IPS-18c (cell line): ENCODE data around the gene PIGZ.

Experiments used
- H3K4me3 ChIP-seq: 2 replicates; pipeline ENCODE4 v1.7.0; 2013; ENCODE audit warnings: low read depth, mild to moderate bottlenecking, low read length, moderate library complexity; ENCODE audit not compliant: insufficient read depth
- H3K9me3 ChIP-seq: one replicate; pipeline ENCODE4 v1.6.1; 2013; ENCODE audit warnings: mild to moderate bottlenecking, low read length, moderate library complexity; ENCODE audit not compliant: control insufficient read depth, insufficient read depth

Gene PIGZ

DNA sequence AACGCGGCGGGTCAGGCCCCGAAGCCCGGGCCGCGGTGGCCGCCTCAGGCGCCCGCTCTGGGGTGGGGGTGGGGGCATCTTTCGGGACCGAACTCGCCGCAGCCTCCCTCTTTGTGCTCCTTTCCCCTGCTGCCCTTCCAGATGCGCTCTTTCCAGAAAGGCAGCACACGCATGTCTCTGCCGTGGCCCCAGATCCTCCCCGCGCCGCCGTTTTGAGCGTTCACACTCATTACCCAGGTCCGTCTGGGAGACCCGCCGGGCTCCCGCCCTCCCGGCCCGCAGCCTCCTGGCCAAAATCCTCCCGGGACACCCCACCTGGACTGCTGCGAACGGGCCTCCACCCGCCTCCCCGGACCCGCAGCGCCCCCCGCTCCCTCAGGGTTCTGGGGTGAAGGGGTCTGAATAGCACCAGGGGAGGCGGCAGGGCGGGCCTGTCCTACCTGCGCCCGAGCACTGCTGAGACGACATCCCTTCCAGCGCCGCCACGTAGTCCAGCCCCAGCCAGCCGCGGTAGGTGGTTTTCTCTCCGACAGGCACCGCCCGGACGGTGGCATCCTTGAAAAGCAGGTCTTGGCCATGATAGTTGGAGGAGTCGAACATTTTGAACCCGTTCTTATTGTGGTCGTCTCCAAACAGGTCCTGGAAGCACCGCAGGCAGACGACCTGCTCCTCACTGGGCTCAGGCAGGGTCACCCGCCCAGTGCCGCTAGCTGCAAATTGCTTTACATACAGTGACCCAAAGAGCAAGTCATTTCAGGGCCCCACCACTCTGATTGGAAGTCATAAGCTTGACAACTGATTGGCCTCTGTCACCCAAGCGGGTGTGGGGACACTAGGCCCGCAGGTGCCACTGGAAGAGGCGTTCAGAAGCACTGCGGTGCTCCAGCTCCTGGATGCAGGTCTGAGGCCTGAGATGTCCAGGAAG, 35.1 kb upstream of the PIGZ start:
- peak overlapping the region; percentile 50; the same call in 1 of the 2 replicates for H3K4me3 ChIP-seq
- H3K9me3 ChIP-seq = no peaks in the 10 kb centered on the region

DNA sequence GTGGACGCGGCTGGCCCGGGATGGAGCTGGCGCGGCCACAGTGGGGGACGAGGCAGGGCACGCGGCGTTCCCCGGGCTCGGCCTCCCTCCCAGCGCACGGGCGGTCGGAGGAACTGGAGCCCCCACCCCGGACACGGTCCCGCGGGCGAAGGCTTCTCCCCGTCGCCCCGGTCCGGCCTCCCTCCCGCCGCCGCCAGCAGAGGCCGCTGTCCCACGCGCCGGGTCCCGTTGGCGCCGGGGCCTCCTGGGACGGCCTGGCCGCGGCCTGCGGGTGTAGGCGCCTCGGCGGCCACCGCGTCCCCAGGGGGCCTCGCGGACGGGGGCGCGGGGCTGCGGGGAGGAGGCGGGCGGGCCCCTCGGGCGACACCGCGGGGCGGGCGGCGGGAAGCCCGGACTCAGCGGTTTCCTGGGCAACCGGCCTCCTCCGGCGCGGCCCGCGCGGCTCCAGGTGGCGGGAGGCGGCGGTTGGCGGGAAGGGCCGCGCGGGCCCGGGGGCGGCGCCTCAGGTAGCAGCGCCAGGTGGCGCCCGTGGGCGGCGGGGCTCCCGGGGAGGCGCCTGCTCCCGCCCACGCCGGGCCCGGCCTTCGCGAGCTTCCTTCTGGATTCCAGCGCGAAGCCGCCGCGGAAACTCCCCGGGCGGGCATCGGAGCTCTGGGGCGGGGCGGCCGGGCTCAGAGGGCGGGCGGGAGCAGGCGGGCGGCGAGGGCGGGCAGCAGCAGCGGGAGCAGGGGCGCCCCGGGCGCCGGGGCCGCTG, 34.2 kb upstream of the PIGZ start:
- H3K9me3 ChIP-seq = no peaks in the 10 kb centered on the region
- H3K4me3 ChIP-seq = peak overlapping the region; percentile 50; the same call in 1 of the 2 replicates

DNA sequence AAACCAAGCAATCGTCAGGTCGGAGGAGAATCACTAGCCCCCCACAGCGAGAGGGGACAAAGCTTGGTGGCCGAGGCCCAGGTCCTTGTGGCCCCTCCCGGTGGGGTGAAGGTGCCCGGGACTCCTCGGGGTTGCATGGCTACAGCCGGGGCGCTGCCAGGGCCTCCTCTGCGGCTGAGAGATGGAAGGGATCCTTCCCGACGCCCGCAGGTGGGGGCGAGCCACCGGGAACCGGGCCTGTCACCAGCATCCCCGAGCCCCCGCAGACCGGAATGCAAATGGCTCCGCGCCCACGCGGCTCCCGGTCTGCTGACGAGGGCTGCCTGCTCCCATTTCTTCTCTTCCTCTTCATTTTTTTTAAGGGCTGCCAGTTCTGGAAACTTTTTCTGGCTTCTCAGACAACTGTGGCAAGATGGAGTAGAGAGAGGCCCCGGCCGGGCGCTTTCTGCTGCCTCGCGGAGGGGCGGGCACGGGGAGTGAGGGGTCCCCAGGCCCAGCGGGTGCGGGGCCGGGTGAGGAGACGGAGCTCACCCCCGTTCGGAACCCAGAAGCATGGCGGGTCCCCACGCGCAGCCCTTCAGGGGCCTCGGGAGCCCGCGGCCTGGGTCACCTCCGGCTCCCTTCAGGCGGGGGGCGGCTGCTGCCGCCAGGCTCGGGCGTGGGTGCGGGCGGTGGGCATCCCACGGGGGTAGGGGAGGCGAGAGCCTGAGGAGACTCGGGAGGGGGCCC, 33.5 kb upstream of the PIGZ start:
- Histone ChIP-seq H3K9me3 (no peaks in the 10 kb centered on the region), H3K4me3 (peak overlapping the region; percentile 41; the same call in 1 of the 2 replicates)

DNA sequence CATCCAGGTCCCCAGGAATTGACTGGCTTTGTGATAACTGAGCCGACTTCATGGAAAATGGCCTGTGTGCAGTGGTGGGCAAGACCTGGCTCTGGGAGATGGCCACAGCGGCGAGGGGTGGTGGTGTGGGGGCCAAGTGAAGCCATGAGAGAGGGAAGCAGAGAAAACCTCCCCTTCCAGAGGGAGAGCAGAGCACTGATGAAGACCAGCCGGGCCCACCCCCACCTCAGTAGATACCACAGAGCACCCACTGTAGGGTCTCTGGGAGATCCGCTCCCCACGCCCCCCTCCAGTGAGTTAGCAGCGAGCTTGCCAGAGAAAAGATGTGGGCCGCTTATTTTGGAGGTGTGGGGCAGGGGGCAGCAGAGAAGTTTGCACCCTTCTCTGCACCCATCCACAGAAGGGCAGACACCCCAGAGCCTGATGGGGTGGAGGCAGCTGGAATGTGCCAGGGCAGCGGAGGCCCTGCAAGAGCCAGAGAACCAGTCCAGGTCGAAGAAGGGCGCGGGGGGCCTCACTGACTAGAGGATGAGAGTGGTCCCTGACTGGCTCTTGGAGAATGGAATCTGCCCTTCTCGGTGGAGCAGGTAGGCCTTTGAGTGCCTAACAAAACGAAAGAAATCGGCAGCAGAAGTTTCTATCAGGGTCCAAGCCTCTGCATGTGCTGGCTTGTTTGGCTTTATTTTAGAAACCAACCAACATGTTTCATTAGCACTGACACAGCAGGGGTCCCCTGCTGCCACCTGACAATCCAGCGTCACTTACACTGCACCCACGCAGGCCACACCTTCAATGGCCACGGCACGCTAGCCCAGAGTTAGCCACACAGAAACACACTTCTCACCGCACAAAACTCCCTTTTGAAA, 32.7 kb upstream of the PIGZ start:
- Histone ChIP-seq H3K4me3 (no peak overlapping the region), H3K9me3 (no peaks in the 10 kb centered on the region)

DNA sequence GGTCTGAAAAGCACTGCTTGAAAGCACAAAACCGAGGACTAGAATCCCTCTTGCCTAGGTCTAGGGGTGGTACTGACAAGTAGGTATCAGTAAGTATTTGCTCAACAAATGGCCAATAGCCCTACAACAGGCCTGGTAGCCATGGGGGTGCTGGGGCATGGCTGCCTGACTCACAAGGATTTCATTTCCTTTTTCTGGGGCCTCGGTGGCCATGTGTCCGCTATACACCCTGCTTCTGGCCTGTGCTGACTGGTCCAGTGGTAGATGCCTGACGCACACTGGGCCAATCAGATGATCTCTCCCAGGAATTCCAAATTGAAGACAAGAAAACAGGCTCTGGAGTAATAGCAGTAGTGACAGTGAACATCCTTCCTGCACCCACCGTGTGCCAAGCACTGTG, 31.6 kb upstream of the PIGZ start:
- Histone ChIP-seq H3K9me3 (no peaks in the 10 kb centered on the region), H3K4me3 (no peak overlapping the region)

DNA sequence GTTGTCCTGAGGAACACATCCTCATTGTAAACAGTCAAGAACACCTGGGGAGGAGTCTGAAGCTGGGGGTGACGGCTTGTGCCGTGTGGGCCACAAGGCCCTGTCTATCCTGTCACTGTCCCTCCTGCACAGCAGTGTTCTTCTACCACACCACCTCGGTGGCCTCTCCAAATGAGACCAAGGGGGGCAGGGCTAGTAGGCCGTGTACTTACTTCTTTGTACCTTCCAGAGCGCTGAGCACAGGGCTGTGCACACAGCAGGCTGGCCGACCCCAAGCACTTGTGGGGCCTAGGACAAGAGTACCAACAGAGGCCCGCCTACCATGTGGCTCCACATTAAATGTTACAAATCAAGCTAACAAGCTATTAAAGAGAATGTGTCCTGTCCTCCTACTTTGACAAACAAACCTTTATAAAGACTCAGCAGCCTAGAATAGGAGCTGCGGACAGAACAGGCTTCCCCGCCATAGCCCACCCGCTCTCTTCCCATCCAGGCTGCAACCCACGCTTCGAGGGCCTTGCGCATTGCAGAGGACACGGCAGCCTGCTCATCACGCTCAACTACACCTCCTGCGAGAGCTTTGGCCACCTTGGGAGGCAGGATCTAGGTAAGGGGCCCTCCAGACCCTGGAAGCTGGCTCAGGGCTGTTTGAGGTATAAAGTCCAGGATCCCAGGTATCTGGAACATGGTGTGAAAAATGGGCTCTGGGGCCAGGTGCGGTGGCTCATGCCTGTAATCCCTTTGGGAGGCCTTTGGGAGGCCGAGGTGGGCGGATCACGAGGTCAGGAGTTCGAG, 30.5 kb upstream of the PIGZ start:
- Histone ChIP-seq H3K9me3 (no peaks in the 10 kb centered on the region), H3K4me3 (no peak overlapping the region)

DNA sequence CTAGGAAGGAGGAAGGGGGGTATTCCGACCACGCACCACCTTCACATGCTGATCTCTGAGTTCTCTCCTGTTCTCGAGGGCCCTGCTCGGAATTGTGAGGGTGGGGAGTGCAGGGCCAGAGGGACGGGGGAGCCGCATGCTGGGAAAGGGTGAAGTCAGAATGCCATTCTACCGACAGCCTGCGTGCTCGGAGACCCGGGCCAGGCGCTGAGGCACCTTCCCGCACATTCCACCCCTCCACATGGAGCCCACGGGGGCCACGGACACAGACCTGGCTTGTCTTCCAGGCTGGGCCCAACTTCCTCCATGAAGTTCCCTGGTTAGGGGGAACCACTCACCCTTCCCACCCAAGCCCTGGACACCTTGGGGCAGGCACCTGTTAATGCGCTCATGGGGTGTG, 28.7 kb upstream of the PIGZ start:
- Histone ChIP-seq H3K4me3 (no peak overlapping the region), H3K9me3 (no peaks in the 10 kb centered on the region)

DNA sequence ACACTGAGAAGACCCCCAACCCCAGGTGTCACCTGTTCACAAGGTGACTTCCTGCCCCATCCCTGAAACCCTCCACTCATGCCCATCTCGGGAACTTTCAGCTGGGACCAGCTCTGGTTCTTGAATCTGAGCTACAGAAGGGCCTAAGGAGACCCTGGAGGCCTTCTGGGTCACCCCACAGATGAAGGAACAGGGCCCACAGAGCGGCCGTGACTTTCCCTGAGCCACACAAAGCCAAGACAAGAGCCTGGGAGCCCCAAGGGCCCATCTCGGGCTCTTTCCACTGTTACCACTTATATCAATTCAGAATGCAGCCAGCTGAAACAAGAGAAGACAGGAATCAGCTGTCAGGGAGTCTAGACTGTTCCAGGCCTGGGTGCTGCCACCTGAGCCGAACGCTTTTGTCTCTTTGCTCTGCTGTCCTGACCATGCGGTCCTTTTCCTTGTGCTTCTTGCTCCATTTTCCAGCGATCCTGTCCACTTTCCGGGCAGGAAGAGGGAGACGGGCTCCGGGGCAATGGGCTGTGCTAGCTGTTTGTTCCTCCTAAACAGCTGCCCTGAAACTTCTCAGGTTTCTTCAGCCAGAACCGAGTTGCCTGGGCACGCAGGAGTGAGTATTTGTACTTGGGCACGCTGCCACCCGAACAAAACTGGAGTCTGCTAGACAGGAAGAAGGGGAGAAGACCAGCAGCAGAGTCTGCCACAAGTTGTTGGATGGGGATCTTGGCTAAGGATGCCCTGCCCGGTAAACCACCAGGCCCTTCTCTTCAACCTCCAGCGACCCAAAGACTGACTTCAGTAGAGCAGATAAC, 28.0 kb upstream of the PIGZ start:
- Histone ChIP-seq H3K9me3 (no peaks in the 10 kb centered on the region), H3K4me3 (no peak overlapping the region)

DNA sequence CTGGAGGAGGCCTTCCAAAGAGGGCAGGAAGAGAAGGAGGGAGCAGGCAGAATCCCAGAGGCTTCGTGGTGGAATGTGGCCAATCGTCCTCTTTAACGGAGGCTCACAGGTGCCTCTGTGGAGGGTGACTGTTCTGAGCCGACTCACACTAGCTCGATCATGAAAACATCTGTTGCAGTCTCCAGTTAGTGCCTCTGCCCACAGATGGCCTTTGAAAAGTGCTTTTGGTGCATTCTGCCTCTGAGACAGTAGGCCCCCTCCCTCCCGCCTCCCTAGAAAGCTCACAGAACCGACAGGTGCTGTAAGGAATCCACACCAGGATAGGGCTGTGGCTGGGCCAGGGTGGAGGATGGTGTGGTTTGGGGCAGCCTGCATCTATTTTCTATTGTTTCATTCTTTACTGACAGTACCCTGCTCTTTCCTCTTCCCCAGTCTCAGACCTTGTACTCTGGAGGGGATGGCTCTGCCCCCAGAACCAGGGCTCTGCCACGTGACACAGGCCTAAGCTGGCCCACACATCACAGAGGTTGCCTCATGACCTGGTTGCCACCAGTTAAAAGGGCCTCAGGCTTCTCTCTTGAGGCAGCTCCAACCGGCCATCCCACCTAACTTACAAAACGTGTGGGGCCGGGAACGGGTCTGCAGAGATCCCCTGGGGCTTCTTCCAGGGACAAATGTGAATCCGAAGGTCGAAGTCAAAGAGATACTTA, 27.2 kb upstream of the PIGZ start:
- Histone ChIP-seq H3K4me3 (no peak overlapping the region), H3K9me3 (no peaks in the 10 kb centered on the region)

DNA sequence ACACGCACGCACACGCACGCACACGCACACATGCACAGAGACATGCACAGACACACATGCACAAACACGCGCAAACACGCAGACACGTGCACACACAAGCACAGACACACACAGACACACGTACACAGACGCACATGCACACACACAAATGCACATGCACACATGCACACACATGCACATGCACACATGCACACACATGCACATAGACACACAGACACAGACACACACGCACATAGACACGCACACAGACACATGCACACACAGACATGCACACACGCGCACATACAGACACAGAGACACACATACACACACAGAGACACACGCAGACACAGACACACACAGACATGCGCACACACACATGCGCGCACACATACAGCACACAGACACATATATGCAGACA, 26.4 kb upstream of the PIGZ start:
- H3K4me3 ChIP-seq = no peak overlapping the region
- H3K9me3 ChIP-seq = no peaks in the 10 kb centered on the region

DNA sequence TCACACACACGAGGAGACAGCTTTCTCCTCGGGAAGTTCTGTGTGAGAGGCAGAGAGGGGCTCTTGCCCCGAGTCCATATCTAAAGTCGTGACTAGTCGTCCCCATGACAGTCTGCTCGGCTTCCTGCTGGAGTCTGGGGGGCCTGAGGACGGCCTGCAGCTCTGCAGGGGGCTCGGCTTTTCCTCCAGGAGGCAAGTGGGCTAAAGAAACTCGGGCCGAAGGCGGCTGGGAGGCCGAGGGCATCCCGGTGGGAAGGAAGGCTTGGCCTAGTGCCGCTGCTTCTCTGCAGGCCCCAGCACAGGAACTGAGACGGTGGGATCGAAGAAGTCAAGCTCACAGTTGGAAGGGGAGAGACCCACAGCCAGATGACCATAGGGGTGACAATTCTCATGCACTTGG, 25.4 kb upstream of the PIGZ start:
- Histone ChIP-seq H3K4me3 (no peak overlapping the region), H3K9me3 (no peaks in the 10 kb centered on the region)

DNA sequence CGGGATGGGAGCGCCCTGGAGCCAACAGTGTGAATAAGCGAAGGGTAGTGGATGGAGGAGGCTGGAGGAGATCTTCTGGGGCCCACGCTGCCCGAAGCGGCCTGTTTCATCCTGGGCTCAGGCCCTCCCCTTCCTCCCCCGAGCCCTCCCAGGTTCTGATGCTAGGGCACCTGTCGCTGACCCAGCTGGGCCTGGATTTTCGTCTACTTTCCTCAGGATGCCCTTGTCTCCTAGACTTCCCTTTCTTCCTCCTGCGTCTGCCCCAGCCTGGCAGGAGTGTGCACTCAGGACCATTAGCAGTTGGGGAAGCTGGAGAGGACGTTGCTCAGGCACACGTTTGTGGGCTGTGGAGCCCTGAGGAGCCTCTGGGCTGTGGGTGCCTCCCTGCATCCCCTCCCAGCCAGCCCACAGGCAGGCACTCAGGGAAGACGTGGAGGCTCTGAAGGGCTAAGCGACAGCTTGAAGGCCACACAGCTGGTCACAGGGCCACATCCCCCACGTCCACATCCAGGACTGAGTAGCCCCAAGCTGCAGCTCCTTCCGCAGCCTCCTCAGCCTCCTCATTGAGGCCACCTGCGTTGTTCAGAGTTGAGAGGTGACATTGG, 23.9 kb upstream of the PIGZ start:
- H3K4me3 ChIP-seq = no peak overlapping the region
- no peaks in the 10 kb centered on the region for H3K9me3 ChIP-seq

DNA sequence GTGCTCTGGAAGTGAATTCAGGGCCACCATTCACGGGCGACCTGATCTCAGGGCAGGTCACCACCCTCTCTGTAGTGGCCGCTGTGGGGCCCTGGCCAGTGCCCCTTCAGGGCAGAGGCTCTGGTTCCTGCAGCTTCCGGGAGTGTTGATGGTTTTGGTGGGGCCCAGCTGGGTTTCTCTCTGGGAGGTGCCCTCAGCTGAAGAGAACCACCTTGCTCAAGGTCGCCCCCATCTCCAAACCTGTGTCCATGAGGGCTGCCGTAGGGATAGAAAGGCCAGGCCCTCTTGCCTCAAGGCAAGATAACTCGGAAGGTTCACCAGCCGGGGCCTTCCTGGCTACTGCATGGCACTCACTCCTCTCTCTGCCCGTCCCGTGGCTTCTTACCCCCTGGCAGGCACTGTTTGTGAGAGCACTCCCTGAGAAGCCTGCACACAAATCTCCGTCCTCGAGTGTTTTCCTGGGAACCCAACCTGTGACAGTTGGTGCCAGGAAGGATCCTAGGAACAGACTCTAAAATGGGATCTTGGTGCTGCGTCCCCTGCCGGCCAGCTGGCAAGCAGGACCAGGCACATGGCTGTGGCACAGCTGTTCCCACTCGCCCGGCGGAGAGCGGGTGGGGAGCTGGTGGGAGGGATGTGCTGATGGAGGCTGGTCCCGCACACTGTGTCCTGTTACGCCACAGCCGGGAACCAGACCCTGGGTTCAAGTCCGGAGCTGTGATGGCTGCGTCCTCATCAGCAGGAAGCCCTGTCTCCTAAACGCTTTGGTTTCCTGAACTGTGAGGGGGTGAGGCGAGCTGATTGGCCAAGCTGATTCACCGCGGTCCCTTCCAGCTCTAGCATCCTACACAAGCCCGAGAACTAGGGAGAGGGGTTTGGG, 23.2 kb upstream of the PIGZ start:
- Histone ChIP-seq H3K9me3 (no peaks in the 10 kb centered on the region), H3K4me3 (no peak overlapping the region)

DNA sequence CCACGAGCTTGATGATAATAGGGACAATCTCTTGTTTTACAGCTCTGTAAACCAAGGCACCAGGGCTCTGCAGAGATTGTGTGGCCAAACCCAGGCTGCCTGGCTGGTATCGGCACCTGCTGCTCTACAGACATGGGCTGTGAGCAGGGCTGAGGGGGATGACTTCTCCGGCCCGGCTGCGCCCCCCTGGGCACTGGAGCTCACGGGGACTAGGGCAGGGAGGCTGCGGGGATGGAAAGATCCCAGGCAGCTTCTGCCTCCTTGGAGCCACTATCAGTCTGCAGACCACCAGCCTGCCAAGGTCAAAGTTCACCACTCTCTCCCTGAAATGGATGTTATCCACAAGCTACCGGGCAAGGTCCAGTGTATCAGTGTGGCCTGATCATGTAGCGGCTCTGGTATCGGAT, 22.0 kb upstream of the PIGZ start:
- Histone ChIP-seq H3K4me3 (no peak overlapping the region), H3K9me3 (no peaks in the 10 kb centered on the region)
